Measurements from ENCODE around the gene DYNC1LI1.

The DYNC1LI1 gene

GRCh38 chr3:32487781-32488473, 82.7 kb downstream of the DYNC1LI1 start:
- no peak for DNase-seq

- DNase-seq = peak in 1 of 2 donors; percentile 54
Observed at GRCh38 chr3:32484436-32484835, 86.2 kb downstream of the DYNC1LI1 start.

- DNase-seq = no peak
Observed at GRCh38 chr3:32483772-32484171, 86.9 kb downstream of the DYNC1LI1 start.

- DNase-seq = no peak
Observed at GRCh38 chr3:32482693-32483092, 88.0 kb downstream of the DYNC1LI1 start.

GRCh38 chr3:32481791-32482631, 88.6 kb downstream of the DYNC1LI1 start:
- DNase-seq = no peak

- DNase-seq = no peak
Observed at GRCh38 chr3:32480604-32481003, 90.1 kb downstream of the DYNC1LI1 start.

Data from bone marrow (tissue), 2 donors.